ENCODE results near the gene ARHGEF25. TPM values are rescaled to one million over a fixed set of nuclear protein-coding genes. Genes with fewer than 3 reads are reported as not detected.
A peak's percentile ranks its signal among the peaks of the same experiment; 100 is the strongest.

Gene ARHGEF25
- total RNA-seq, 4 donors from 2014 or later: 77.7 to 133 (median 111) TPM

DNA sequence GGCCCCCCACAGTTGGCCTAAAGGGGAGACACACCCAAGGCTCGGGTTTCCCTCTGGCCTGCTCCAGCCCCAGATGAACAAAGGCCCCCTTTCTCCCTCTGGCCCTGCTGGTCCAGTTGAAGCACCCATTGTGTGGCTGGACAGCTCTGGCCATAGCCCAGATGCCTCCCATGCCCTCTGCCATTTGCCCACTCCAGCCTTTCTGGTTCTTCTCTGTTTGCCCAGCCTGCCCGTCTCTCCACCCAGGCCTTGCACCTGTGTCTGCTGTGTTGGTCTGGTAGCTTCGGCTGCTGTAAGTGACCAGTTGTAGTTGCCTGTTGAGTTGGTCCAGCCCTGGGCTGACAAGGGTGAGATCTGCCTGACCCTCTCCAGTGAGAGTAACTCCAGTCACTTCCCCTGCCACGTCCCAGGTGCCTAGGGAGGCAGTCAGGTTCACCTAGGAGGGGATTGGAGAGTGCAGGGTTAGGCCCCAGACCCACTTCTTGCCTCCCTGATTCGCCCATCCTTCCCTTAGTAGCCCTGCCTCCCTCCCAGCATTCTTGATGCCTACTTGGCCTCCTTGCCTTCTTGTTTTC is 18.7 kb downstream of the ARHGEF25 start:
- H3K27me3 ChIP-seq: peaks cover 0 to 80% (median 10%) of the 10 kb centered on the region in 4 donors
- intact Hi-C loops (cut with DNase I): no loop called here
- WGBS: 87% methylated on average over 5 of the region's 5 CpGs
- H3K36me3 ChIP-seq: peaks cover 0 to 30% (median 17%) of the 10 kb centered on the region in 4 donors
- H3K9me3 ChIP-seq: no peaks in the 10 kb centered on the region
- peaks cover 16 to 50% (median 37%) of the 10 kb centered on the region in 4 donors for H3K4me1 ChIP-seq
- H3K4me3 ChIP-seq: no peak overlapping the region
- peak; percentile 87 for DNase-seq (ENCODE audit: extremely low spot score)
- H3K27ac ChIP-seq (replicated peaks in 1 of 4): no peak overlapping the region
- TF ChIP-seq CTCF (IDR thresholded peaks at IDR 0.05): no peak
- TF ChIP-seq EP300 (IDR thresholded peaks at IDR 0.05): no peak
- no peak for TF ChIP-seq POLR2AphosphoS5 (IDR thresholded peaks at IDR 0.05)
- TF ChIP-seq POLR2A (IDR thresholded peaks at IDR 0.05; ENCODE audit: low read depth): no peak

- peak; percentile 79 for DNase-seq (ENCODE audit: extremely low spot score)
- Histone ChIP-seq H3K36me3 (peaks cover 0 to 20% (median 9%) of the 10 kb centered on the region in 4 donors), H3K27me3 (peaks cover 0 to 82% (median 10%) of the 10 kb centered on the region in 4 donors), H3K4me3 (no peak overlapping the region), H3K4me1 (peaks cover 16 to 49% (median 36%) of the 10 kb centered on the region in 4 donors), H3K27ac (replicated peaks in 1 of 4) (peak overlapping the region in 1 of 4 donors; percentile 65), H3K9me3 (no peaks in the 10 kb centered on the region)
- no peak for TF ChIP-seq POLR2A (IDR thresholded peaks at IDR 0.05; ENCODE audit: low read depth)
- no peak for TF ChIP-seq POLR2AphosphoS5 (IDR thresholded peaks at IDR 0.05)
- TF ChIP-seq EP300 (IDR thresholded peaks at IDR 0.05): no peak
- TF ChIP-seq CTCF (IDR thresholded peaks at IDR 0.05): no peak
- intact Hi-C loops (cut with DNase I): no loop called here
- 79% methylated on average over 6 of the region's 6 CpGs for WGBS
These were observed 19.7 kb downstream of the ARHGEF25 start for GRCh38 chr12:57630891-57631433.

GRCh38 chr12:57631566-57632072 is 20.4 kb downstream of the ARHGEF25 start:
- Histone ChIP-seq H3K9me3 (no peaks in the 10 kb centered on the region), H3K36me3 (peaks cover 0 to 14% (median 6%) of the 10 kb centered on the region in 4 donors), H3K4me3 (peak overlapping the region; percentile 61 to 68 (median 63)), H3K27ac (replicated peaks in 1 of 4) (peak overlapping the region in 2 of 4 donors; percentile 54 to 65), H3K4me1 (peaks cover 16 to 42% (median 30%) of the 10 kb centered on the region in 4 donors), H3K27me3 (peaks cover 0 to 77% (median 10%) of the 10 kb centered on the region in 4 donors)
- WGBS: 26% methylated on average over 3 of the region's 26 CpGs
- intact Hi-C loops (cut with DNase I): no loop called here
- DNase-seq (ENCODE audit: extremely low spot score): peak; percentile 64
- TF ChIP-seq CTCF (IDR thresholded peaks at IDR 0.05) (no peak), POLR2A (IDR thresholded peaks at IDR 0.05; ENCODE audit: low read depth) (no peak), EP300 (IDR thresholded peaks at IDR 0.05) (no peak), POLR2AphosphoS5 (IDR thresholded peaks at IDR 0.05) (no peak)

DNA sequence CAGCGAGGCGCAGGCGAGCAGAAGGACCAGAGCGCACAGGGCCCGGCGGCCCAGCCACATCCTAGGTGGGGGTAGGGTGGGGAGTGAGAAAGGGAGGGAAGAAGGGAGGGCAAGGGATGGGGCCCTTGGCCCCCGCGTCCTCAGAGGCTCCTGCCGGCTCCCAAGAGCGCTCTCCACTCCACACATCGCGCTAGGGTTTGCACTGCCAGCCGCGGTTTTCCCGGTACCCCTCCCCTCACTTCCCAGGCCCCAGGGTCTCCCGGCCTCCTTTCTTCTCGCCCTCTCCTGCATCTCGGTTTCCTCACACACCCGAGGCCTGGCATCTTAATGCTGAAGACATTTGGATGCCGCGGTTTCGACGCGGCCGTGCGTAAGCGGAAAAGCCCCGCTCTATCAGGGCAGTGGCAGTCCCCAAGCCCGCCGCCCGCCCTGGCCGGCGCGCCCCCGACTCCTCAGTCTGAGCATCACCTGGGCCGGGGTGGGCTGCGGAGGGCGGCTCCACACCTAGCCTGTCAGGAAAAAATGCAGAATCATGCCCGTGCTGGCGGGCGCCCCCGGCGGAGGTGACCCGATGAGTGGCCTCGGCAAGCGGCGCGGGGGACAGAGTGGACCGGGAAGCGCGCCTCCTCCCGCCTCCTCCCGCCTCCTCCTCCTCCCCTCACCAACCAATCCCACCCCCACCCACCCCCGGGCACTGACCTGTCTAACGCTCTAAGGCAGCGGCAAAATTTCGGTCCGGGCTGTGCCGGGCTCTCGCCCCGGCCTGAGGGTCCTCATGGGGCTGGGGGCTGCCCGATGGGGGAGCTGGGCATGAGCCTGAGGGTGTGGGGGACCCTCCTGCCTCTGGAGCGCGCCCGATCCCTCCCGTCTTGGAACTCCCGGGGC is 21.1 kb downstream of the ARHGEF25 start:
- Histone ChIP-seq H3K9me3 (no peaks in the 10 kb centered on the region), H3K4me1 (peaks cover 16 to 35% (median 29%) of the 10 kb centered on the region in 4 donors), H3K4me3 (peak overlapping the region; percentile 61 to 68 (median 63)), H3K36me3 (peaks cover 0 to 13% (median 4%) of the 10 kb centered on the region in 4 donors), H3K27me3 (peaks cover 0 to 73% (median 10%) of the 10 kb centered on the region in 4 donors), H3K27ac (replicated peaks in 1 of 4) (peak overlapping the region; percentile 30 to 65 (median 58))
- DNase-seq (ENCODE audit: extremely low spot score): peak; percentile 87
- intact Hi-C loops (cut with DNase I): no loop called here
- no peak for TF ChIP-seq POLR2AphosphoS5 (IDR thresholded peaks at IDR 0.05)
- TF ChIP-seq POLR2A (IDR thresholded peaks at IDR 0.05; ENCODE audit: low read depth): no peak
- no peak for TF ChIP-seq EP300 (IDR thresholded peaks at IDR 0.05)
- no peak for TF ChIP-seq CTCF (IDR thresholded peaks at IDR 0.05)
- WGBS: 1% methylated on average over 37 of the region's 67 CpGs
